K562 (cell line): Measurements from ENCODE around the gene CCDC88C. TPM values are rescaled to one million over a fixed set of nuclear protein-coding genes. Genes with fewer than 3 reads are reported as not detected.

Experiments used
- FOXJ3 ChIP-seq: sonication (generic); formaldehyde crosslinking; IDR thresholded peaks from 2 replicates; pipeline ENCODE4 v1.4.0; 2020; ENCODE audit warnings: mild to moderate bottlenecking, missing genetic modification reagents
- GTF3C2 ChIP-seq: IDR thresholded peaks from 3 replicates; pipeline ENCODE4 v1.6.1; 2011; ENCODE audit warnings: borderline replicate concordance, mild to moderate bottlenecking, moderate library complexity; ENCODE audit not compliant: insufficient read length; ENCODE audit errors: extremely low read depth
- HDAC2 ChIP-seq: fragments of 450-650 bp; IDR thresholded peaks from 2 replicates; pipeline ENCODE4 v1.6.1; 2016; ENCODE audit warnings: mild to moderate bottlenecking
- PCBP1 ChIP-seq: fragments of 200-400 bp; formaldehyde crosslinking; IDR thresholded peaks from 2 replicates; pipeline ENCODE4 v1.6.1; 2018; ENCODE audit warnings: mild to moderate bottlenecking, low read depth, low read length; ENCODE audit not compliant: poor library complexity, severe bottlenecking
- PTBP1 ChIP-seq: fragments of 200-400 bp; formaldehyde crosslinking; IDR thresholded peaks from 2 replicates; pipeline ENCODE4 v1.6.1; 2017; ENCODE audit warnings: low read depth, low read length
- RBFOX2 ChIP-seq: fragments of 200-400 bp; formaldehyde crosslinking; IDR thresholded peaks from 2 replicates; pipeline ENCODE4 v1.6.1; 2017; ENCODE audit warnings: low read depth, mild to moderate bottlenecking, low read length, moderate library complexity
- RCOR1 ChIP-seq, 2 experiments: IDR thresholded peaks; 2 replicates each; pipeline ENCODE4 v1.6.1; 2012; ENCODE audit warnings: low read depth in 2 of 2, low read length in 2 of 2, borderline replicate concordance in 1 of 2, improper control_type of control experiment in 1 of 2
- SAFB2 ChIP-seq: fragments of 200-400 bp; formaldehyde crosslinking; IDR thresholded peaks from 2 replicates; pipeline ENCODE4 v1.6.1; 2018; ENCODE audit warnings: borderline replicate concordance, low read length, low read depth, moderate library complexity; ENCODE audit not compliant: severe bottlenecking
- SIN3B ChIP-seq: fragments of 450-650 bp; IDR thresholded peaks from 2 replicates; pipeline ENCODE4 v1.6.1; 2017; ENCODE audit warnings: low read depth, mild to moderate bottlenecking, moderate library complexity
- SIX5 ChIP-seq, 2 experiments: IDR thresholded peaks; 2 replicates each; pipeline ENCODE4 v1.6.1; 2011; ENCODE audit warnings: low read length in 2 of 2, borderline replicate concordance in 1 of 2, low read depth in 1 of 2, mild to moderate bottlenecking in 1 of 2, moderate library complexity in 1 of 2; ENCODE audit not compliant: insufficient read depth in 1 of 2
- U2AF1 ChIP-seq: fragments of 200-400 bp; formaldehyde crosslinking; optimal IDR thresholded peaks from 2 replicates; pipeline ENCODE3; 2017; ENCODE audit warnings: mild to moderate bottlenecking, low read depth, low read length, moderate library complexity
- XRCC4 ChIP-seq: IDR thresholded peaks from one replicate; pipeline ENCODE4 v1.6.1; 2011; ENCODE audit not compliant: insufficient read depth, insufficient read length; ENCODE audit errors: extremely low read depth
- ZBTB33 ChIP-seq: sonication (generic); formaldehyde crosslinking; IDR thresholded peaks from 2 replicates; pipeline ENCODE4 v1.8.1; 2023; ENCODE audit warnings: mild to moderate bottlenecking, missing genetic modification reagents
- ZFP36 ChIP-seq: fragments of 150-350 bp; IDR thresholded peaks from 2 replicates; pipeline ENCODE4 v1.6.1; 2018; ENCODE audit warnings: low read length, low read depth; ENCODE audit not compliant: partially characterized antibody
- polyA plus RNA-seq, 8 experiments: library from polyadenylated mRNA; depleted of rRNA in 4 of 8; stranded (reverse) in 5 of 8; unstranded in 3 of 8; fragments of >200 nt; fragmentation: Nextera tagmentation in 2 of 8; fragmentation: Illumina TruSeq in 1 of 8; extraction: Ambion mirVana in 2 of 8; extraction: Trizol in 1 of 8; gene quantifications; 2 replicates each; pipeline versions ENCODE4 v1.2.1 to v1.2.3, GENCODE V29; 2011 to 2014; ENCODE audit warnings: inconsistent platforms in 1 of 8, missing spikeins in 1 of 8
- total RNA-seq, 7 experiments: library from RNA; depleted of rRNA in 6 of 7; stranded (reverse); fragments of >200 nt in 6 of 7; fragmentation: Illumina TruSeq in 2 of 7; extraction: Trizol in 2 of 7; gene quantifications; 2 replicates each; pipeline versions ENCODE4 v1.2.1 to v1.2.3, GENCODE V29; 2011 to 2021; ENCODE audit warnings: low replicate concordance in 1 of 7

Gene CCDC88C
- total and polyA plus RNA-seq, 9 of the 15 experiments (the other 6 are each of a cell fraction or from before 2014, with no cell fraction given): 0.62 to 22.5 (median 10.7) TPM

- TF ChIP-seq PCBP1 (no peak), ZBTB33 (CRISPR knock-in tag) (no peak), RBFOX2 (no peak), PTBP1 (0 out of 2 replicates have a peak, but pooled peaks have one; percentile 53), ZFP36 (peak; percentile 99), FOXJ3 (CRISPR knock-in tag) (no peak), SIN3B (no peak), SIX5 (IDR thresholded peaks at IDR 0.05; ENCODE audit: borderline replicate concordance in 1 of 2, insufficient read depth in 1 of 2, low read depth in 1 of 2, low read length in 2 of 2) (no peak), XRCC4 (no peak), GTF3C2 (peak; percentile 34), SAFB2 (no peak), HDAC2 (peak; percentile 44; the same call in 1 of the 2 replicates), RCOR1 (IDR thresholded peaks at IDR 0.05; ENCODE audit: borderline replicate concordance in 1 of 2, low read depth in 2 of 2, low read length in 2 of 2) (peak in 1 of 2 experiments; percentile 77; a peak in 2 of 4 replicates), U2AF1 (no peak)
Measured at GRCh38 chr14:91263329-91263728, 154.3 kb downstream of the CCDC88C start (continued).
